Activated naive CD4-positive, alpha-beta T cell treated with anti-CD3 and anti-CD28 coated beads, Interleukin-2, amount 50 U/mL, for 24 hours (primary cell): ENCODE data around the gene GEMIN5.
"Not testable (repeated sequence)": the region's sequence is repeated elsewhere in the genome, so short reads cannot be mapped to it uniquely, and the experiment has no call there.

Experiments used
- H3K27ac Mint-ChIP-seq: one replicate; pipeline ENCODE4 v1.8.0; 2021; ENCODE audit warnings: mild to moderate bottlenecking, mixed read lengths
- H3K27me3 Mint-ChIP-seq: one replicate; pipeline ENCODE4 v1.8.0; 2021; ENCODE audit warnings: mixed read lengths
- H3K36me3 Mint-ChIP-seq: one replicate; pipeline ENCODE4 v1.8.0; 2021; ENCODE audit warnings: mixed read lengths
- H3K4me1 Mint-ChIP-seq: one replicate; pipeline ENCODE4 v1.8.0; 2021; ENCODE audit warnings: mixed read lengths
- H3K4me3 Mint-ChIP-seq: one replicate; pipeline ENCODE4 v1.8.0; 2021; ENCODE audit warnings: mild to moderate bottlenecking, mixed read lengths
- H3K9me3 Mint-ChIP-seq: one replicate; pipeline ENCODE4 v1.8.0; 2021; ENCODE audit warnings: mixed read lengths

Gene GEMIN5

DNA sequence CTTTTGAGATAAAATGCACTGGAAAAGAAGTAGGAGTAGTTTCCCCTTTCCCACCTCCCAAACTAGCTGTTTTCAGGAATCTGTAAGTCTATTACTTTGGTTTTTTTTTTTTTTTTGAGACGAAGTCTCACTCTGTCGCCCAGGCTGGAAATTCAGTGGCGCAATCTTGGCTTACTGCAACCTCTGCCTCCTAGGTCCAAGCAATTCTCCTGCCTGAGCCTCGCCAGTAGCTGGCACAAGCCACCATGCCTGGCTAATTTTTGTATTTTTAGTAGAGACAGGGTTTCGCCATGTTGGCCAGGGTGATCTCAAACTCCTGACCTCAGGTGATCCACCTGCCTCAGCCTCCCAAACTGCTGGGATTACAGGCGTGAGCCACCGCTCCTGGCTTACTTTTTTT lies 32.4 kb downstream of the GEMIN5 start:
- H3K4me1 Mint-ChIP-seq, H3K9me3 Mint-ChIP-seq, H3K27me3 Mint-ChIP-seq, H3K27ac Mint-ChIP-seq, H3K4me3 Mint-ChIP-seq: not testable (repeated sequence)
- H3K36me3 Mint-ChIP-seq = peaks cover 11% of the 10 kb centered on the region

DNA sequence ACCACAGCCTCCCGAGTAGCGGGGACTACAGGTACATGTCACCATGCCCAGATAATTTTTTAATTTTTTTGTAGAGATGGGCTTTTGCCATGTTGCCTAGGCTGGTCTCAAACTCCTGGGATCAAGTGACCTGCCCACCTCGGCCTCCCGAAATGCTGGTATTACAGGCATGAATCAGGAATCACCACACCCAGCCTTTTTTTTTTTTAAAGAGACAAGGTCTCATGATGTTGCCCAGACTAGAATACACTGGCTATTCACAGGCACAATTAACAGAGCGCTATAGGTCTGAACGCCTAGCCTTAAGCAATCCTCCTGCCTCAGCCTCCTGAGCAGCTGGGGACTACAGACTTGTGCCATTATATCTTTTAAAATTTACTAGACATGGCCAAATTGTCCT lies 36.1 kb downstream of the GEMIN5 start:
- Mint-ChIP-seq H3K27ac (no peak overlapping the region), H3K9me3 (no peaks in the 10 kb centered on the region), H3K4me3 (no peak overlapping the region), H3K27me3 (no peaks in the 10 kb centered on the region), H3K4me1 (no peaks in the 10 kb centered on the region), H3K36me3 (peaks cover 11% of the 10 kb centered on the region)

DNA sequence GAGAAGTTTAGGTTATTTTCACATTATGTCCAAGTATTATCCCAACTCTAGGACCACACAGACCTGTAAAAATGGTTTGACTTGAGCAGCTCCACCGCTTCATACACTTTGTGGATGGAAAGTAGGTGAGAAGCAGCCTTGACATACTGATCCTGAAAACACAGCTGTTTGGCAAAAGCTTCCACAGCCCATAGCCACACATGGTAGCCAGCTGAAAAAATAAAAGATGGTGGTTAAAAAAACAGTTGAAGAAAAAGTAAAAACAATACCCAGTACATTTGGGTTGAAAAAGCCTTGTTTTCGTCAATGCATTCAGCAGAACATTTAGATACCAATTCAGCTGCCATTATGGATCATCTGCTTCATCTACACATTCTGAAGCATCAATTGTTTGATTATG lies 36.7 kb downstream of the GEMIN5 start:
- no peaks in the 10 kb centered on the region for H3K9me3 Mint-ChIP-seq
- peaks cover 15% of the 10 kb centered on the region for H3K36me3 Mint-ChIP-seq
- no peak overlapping the region for H3K4me3 Mint-ChIP-seq
- H3K27me3 Mint-ChIP-seq = no peaks in the 10 kb centered on the region
- H3K27ac Mint-ChIP-seq = no peak overlapping the region
- no peaks in the 10 kb centered on the region for H3K4me1 Mint-ChIP-seq

DNA sequence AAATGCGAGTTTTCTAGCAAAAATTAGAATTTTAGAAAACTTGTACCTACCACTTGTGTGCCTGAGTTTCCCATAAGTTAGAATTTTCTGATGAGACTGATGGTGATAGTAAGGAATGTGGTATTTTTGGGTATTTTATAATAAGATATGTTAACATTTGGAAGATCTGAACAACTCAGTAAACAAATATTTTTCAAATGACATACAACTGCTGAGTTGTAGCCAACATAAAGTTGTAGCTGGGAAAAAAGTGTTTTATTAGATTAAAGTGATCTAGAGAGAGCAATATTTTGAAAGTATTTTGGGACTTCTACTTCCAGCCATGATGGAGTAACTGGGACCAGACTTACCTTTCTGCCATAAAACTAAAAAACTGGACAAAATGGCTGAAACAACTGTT lies 37.9 kb downstream of the GEMIN5 start:
- Mint-ChIP-seq H3K9me3 (no peaks in the 10 kb centered on the region), H3K27me3 (no peaks in the 10 kb centered on the region), H3K4me1 (no peaks in the 10 kb centered on the region), H3K36me3 (peaks cover 16% of the 10 kb centered on the region), H3K27ac (no peak overlapping the region), H3K4me3 (no peak overlapping the region)

DNA sequence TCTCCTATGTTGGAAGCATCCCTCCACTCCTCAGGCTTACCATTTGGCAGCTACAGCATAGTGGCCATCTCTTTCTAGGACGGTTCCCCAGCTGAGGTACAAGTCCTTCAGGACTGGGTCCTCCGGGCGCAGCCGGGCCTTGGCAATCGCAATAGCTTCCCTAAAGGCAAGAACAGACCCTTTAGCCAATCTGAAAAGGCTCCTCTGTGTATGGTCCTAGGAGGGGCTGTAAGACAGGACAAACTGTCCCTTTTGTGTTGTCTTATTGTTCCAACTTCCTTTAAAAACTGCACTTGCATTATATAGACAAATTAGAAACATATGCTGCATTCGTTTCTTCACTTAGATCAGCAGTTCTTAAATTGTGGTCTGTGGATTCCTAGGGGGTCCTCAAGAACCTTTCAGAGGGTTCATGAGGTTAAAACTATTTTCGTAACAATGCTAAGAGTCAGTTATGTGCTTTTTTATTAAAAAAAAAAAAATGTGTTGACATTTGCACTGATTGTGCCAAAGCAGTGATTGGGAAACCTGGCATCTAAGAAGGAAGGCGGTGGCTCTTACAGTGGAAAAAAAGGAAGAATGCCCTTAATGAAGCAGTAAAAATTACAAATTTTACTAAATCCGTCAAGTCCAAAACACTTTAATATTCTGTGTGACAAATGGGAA lies 38.7 kb downstream of the GEMIN5 start:
- H3K4me1 Mint-ChIP-seq = no peaks in the 10 kb centered on the region
- H3K27me3 Mint-ChIP-seq = no peaks in the 10 kb centered on the region
- H3K4me3 Mint-ChIP-seq = no peak overlapping the region
- H3K9me3 Mint-ChIP-seq = no peaks in the 10 kb centered on the region
- peaks cover 16% of the 10 kb centered on the region for H3K36me3 Mint-ChIP-seq
- no peak overlapping the region for H3K27ac Mint-ChIP-seq

DNA sequence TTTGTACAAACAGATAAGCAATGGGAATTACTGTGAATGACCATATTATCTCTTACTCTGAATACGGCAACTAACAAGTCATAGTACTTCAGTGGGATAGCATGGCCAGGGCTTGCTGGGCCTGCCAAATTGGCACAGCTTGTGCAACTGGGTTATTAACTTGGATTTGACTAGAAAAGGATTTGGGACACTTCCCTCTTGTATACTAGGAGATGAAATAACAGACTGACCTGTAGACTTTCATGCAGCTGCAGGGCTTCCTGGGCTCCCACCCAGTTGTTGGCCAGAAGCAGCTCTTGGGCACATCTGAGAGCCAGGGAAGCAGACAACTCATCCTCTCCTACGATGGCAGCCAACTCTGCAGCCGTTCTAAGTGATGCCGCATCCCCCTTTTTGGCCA lies 39.8 kb downstream of the GEMIN5 start:
- Mint-ChIP-seq H3K27me3 (no peaks in the 10 kb centered on the region), H3K27ac (no peak overlapping the region), H3K4me1 (no peaks in the 10 kb centered on the region), H3K36me3 (peaks cover 14% of the 10 kb centered on the region), H3K4me3 (no peak overlapping the region), H3K9me3 (no peaks in the 10 kb centered on the region)

DNA sequence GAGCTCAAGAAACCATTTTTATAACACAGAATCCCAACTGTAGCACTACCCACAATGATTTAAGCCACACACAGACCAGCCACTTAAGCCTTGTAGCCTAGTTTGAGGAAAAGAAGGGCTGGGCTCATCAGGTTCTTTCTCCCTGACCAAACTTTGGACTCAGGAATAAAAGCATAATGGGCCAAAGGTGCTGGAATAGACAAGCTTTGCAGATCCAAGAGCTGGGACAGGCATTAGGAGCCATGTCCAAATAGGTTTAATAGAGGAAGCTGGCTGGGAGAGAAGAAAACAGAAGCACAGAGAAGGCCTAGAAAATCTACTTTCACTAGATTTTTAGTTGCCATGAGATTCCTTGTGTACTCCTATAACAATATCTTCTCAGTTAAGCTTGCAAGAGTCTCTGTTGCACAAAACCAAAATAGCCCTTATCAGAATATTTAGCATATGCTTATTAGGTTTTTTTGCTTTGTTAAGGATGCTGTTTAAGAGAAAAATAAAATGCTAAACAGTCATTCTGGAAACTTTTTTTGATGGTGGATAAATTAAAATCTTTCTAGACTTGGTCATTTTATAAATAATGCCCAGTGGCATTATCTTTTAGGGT lies 41.3 kb downstream of the GEMIN5 start:
- Mint-ChIP-seq H3K27ac (no peak overlapping the region), H3K4me3 (no peak overlapping the region)

DNA sequence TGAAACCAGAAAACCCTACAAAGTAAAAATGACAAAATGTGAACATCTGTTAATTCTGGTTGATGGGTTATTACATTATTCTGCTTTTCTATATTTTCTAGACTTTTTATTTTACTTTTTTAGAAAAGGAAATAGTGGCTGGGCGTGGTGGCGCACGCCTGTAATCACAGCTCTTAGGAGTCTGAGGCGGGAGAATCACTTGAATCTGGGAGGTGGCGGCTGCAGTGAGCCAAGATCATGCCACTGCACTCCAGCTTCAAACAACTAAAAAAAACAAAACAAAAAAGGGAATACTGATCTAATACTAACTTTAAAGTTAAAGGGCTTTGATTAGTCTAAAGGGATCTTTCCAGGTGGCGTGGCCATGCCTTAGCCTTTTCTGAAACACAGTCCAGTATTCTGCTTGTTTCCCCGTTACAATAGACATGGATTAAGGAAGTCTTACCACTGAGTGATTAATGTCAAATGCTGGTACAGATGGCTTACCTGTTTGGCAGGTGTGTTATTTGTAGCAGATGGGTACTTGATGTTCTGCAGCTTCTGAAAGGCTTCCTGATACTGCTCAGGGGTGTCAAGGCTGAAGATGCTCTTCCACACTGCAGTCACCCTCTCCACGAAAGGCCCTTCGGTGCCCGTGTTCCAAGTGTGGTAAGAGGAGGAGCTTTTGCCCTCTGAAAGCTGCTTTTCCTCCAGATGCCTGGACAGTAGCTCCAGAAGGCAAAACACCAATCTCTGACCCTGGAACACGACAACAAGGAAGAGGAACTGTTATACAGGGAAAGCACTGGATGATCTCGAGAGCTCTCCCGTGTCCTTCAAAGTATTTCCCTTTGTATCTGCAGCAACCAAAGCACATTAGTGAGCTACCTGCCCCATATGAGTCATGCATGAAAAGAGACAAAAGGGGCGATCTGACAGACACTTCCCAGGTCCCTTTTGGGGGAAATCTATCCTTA lies 42.1 kb downstream of the GEMIN5 start:
- H3K4me1 Mint-ChIP-seq = no peaks in the 10 kb centered on the region
- no peaks in the 10 kb centered on the region for H3K9me3 Mint-ChIP-seq
- H3K36me3 Mint-ChIP-seq = peaks cover 18% of the 10 kb centered on the region
- no peaks in the 10 kb centered on the region for H3K27me3 Mint-ChIP-seq
- peak overlapping the region; percentile 4 for H3K27ac Mint-ChIP-seq
- H3K4me3 Mint-ChIP-seq = no peak overlapping the region

More for the DNA sequence above, 41.3 kb downstream of the GEMIN5 start:
- Mint-ChIP-seq H3K4me1 (no peaks in the 10 kb centered on the region), H3K36me3 (peaks cover 14% of the 10 kb centered on the region), H3K27me3 (no peaks in the 10 kb centered on the region), H3K9me3 (no peaks in the 10 kb centered on the region)

DNA sequence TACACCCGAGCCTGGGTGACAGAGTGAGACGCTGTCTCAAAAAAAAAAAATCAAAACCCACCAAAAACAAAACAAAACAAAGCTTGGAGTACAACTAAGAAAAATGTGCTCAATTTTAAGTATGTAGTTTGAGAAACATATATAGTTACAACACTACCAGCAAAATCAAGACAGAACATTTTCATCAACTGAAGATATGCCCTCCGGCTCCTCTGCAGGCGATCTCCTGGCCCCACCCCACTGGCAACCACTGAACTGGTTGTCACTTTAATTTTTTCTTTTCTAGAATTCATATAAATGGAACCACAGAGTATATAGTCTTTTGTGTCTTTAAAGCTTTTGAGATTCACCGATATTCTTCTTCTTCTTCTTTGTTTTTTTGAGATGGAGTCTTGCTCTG lies 44.6 kb downstream of the GEMIN5 start:
- Mint-ChIP-seq H3K27me3 (no peaks in the 10 kb centered on the region), H3K27ac (peak overlapping the region; percentile 18), H3K4me1 (no peaks in the 10 kb centered on the region), H3K9me3 (peaks cover 4% of the 10 kb centered on the region), H3K4me3 (no peak overlapping the region), H3K36me3 (peaks cover 25% of the 10 kb centered on the region)

DNA sequence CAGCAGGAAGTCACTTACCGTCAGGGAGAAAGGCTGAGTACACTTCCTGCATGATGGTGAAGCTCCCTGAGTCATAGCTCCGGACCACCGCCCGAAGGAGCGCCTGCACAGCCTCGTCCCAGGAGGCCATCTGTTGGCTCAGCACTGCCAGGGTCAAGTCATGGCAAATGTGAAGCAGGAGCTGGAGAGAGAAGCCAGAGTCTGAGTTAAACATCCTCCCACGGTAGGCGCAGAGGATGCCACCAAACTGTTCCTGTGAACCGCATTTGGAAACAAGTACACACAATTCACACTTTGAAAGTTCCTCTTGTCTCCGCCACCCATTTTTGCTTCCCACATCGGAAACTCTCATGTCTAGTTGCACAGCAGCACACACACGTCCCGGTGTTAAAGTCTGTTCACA lies 45.6 kb downstream of the GEMIN5 start:
- Mint-ChIP-seq H3K4me3 (no peak overlapping the region), H3K4me1 (no peaks in the 10 kb centered on the region), H3K36me3 (peaks cover 32% of the 10 kb centered on the region), H3K27ac (no peak overlapping the region), H3K9me3 (peaks cover 5% of the 10 kb centered on the region), H3K27me3 (no peaks in the 10 kb centered on the region)

DNA sequence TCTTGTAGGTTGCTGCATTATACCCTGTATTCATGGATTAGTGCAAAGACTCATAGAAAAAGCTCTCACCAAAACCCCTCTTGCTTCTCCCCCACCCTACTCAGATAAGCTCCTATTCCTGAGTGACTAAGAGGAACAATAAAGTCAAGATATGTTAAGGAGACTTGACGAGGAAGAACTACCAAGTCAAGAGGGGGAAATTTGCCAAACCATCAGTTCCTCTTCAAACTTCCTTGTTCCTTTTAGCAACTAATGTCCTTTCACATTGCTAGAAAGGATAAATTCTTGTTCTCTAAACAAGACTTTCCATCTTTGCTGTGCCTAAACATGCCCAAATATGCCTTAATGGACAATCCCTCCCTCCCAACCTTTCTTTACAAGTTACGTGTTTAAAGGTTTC lies 52.6 kb downstream of the GEMIN5 start:
- no peaks in the 10 kb centered on the region for H3K27me3 Mint-ChIP-seq
- H3K4me1 Mint-ChIP-seq = no peaks in the 10 kb centered on the region
- peaks cover 71% of the 10 kb centered on the region for H3K36me3 Mint-ChIP-seq
- no peak overlapping the region for H3K27ac Mint-ChIP-seq
- no peak overlapping the region for H3K4me3 Mint-ChIP-seq
- peaks cover 21% of the 10 kb centered on the region for H3K9me3 Mint-ChIP-seq

DNA sequence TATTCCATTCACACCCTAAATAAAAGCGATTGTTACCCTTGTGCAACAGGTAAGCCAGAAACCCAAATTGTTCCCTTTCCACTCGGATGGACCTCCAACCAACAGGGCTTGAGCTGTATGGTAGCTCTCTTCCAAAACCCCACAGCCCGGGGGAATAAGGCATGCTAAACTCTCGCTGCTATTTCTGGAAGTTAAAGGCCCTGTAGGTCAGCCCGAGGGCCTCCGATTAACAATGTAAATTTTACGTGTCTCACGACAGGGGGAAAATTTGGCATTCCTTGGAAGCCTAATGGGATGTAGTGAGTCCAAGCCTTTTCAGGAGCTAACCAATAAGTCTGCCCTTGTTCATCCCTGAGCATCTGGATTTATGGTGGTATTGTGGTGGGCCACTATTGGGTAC lies 53.6 kb downstream of the GEMIN5 start:
- Mint-ChIP-seq H3K9me3 (peaks cover 24% of the 10 kb centered on the region), H3K4me1 (no peaks in the 10 kb centered on the region), H3K36me3 (peaks cover 75% of the 10 kb centered on the region), H3K27me3 (no peaks in the 10 kb centered on the region), H3K27ac (no peak overlapping the region), H3K4me3 (no peak overlapping the region)

DNA sequence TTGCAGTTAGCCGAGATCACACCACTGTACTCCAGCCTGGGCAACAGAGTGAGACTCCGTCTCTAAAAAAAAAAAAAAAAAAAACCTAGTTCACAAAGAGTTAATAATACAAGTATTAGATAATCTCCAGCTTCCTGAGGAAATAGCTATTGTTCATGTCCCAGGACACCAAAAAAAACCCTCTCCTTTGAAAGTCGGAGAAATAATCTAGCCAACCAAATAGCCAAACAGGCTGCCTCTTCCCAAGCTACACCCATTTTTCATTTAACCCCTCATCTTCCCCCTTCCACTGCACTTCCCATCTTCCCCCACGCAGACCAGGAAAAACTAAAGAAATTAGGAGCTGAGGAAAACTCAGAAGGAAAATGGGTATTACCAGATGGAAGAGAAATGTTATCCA lies 56.0 kb downstream of the GEMIN5 start:
- H3K4me1 Mint-ChIP-seq = no peaks in the 10 kb centered on the region
- peaks cover 70% of the 10 kb centered on the region for H3K36me3 Mint-ChIP-seq
- no peak overlapping the region for H3K4me3 Mint-ChIP-seq
- H3K27me3 Mint-ChIP-seq = no peaks in the 10 kb centered on the region
- H3K27ac Mint-ChIP-seq = no peak overlapping the region
- H3K9me3 Mint-ChIP-seq = peaks cover 18% of the 10 kb centered on the region

DNA sequence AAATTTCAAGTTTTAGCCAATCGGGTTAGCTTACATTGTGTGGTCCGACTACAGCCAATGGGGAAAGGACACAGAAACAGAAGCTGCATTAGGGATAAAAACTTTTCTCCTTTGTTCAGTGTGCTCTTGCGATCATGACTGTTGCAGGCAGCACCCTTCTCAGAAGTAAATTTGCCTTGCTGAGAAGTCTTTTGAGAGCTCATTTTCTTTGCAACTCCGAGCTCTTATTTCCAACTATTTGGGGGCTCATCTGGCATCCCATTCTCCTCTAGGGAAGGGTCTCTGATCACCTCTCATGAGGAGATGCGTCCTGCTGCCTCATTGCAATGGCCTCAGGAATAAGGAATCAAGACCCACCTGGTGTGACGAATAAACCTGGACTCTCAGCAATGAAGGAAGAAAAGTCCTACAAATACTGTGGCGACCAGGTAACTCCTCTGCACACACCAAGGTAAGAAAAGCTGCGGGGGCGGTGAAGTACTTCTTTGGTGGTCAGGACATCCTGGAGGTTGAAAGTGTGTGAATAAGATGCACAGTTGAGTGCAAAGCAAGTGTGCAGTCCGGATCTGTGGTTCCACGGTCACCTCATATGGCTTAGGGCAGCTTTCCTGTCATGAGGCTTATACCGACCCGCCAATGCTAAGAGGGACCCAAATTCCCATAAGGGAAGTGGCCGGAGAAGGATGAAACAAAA lies 59.2 kb downstream of the GEMIN5 start:
- peaks cover 15% of the 10 kb centered on the region for H3K9me3 Mint-ChIP-seq
- no peak overlapping the region for H3K27ac Mint-ChIP-seq
- H3K36me3 Mint-ChIP-seq = peaks cover 67% of the 10 kb centered on the region
- H3K4me3 Mint-ChIP-seq = no peak overlapping the region
- no peaks in the 10 kb centered on the region for H3K27me3 Mint-ChIP-seq
- H3K4me1 Mint-ChIP-seq = no peaks in the 10 kb centered on the region

DNA sequence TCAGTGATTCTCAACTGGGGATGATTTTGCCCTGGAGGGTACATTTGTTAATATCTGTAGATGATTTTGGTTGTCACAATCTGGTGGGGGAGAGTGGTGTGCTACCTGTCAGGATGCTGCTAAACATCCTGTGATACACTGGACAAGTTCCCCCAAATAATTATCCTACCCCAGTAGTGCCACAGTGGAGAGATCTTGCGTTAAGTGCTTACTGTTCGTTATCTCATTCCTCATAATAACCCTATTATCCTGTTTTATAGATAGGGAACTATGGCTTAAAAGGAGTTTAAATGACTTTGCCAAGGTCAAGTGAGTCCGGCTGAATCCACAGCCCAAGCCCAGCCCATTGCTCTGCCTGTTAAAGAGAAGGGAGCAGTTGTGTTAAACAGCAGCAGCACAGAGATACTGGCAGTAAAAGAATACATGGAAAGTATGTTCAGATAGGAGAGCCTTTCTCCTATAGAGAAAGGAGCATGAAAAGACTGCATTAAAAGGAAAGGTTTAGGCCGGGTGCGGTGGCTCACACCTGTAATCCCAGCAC lies 64.2 kb downstream of the GEMIN5 start:
- H3K27me3 Mint-ChIP-seq = no peaks in the 10 kb centered on the region
- peaks cover 45% of the 10 kb centered on the region for H3K36me3 Mint-ChIP-seq
- H3K4me3 Mint-ChIP-seq = no peak overlapping the region
- no peaks in the 10 kb centered on the region for H3K9me3 Mint-ChIP-seq
- no peaks in the 10 kb centered on the region for H3K4me1 Mint-ChIP-seq
- H3K27ac Mint-ChIP-seq = peak overlapping the region; percentile 2
